GM12864 (cell line): Measurements from ENCODE around the gene CDHR1.

Experiments used
- DNase-seq: peaks from one replicate; pipeline ENCODE4 v3.0.0-alpha.2; 2011; ENCODE audit warnings: low read depth
- H3K4me3 ChIP-seq: 2 replicates; pipeline ENCODE4 v1.5.1; 2011; ENCODE audit warnings: mild to moderate bottlenecking, low read depth, low read length, control low read depth
- TF ChIP-seq, protein P1 (sequence below): IDR thresholded peaks from 2 replicates; pipeline ENCODE4 v1.5.1; 2011; ENCODE audit warnings: low read depth, mild to moderate bottlenecking, moderate library complexity, low read length, control low read depth, inconsistent platforms; ENCODE audit errors: missing control alignments

CDHR1 gene

DNA sequence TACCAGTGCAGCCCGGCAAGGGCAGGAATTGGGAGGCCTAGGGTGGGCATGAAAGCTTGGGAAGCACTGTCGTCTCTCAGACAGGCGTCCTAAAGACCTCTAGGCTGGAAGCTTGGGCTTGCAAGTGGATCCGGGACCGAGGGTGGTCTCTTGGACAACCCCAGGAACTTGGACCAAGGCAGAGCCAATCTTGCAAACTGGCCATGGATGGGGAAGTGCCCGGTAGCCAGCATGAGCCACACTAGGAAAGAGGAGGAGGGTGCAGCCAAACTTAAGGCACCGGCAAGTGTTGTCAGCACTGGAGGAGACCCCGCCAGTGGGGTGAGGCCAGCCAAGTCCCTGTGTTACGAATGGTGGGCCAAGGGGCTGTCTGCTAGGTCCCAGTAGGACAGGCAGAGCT lies 22.5 kb downstream of the CDHR1 start:
- no peak overlapping the region for H3K4me3 ChIP-seq
- no peak for DNase-seq
- TF ChIP-seq, protein P1, sequence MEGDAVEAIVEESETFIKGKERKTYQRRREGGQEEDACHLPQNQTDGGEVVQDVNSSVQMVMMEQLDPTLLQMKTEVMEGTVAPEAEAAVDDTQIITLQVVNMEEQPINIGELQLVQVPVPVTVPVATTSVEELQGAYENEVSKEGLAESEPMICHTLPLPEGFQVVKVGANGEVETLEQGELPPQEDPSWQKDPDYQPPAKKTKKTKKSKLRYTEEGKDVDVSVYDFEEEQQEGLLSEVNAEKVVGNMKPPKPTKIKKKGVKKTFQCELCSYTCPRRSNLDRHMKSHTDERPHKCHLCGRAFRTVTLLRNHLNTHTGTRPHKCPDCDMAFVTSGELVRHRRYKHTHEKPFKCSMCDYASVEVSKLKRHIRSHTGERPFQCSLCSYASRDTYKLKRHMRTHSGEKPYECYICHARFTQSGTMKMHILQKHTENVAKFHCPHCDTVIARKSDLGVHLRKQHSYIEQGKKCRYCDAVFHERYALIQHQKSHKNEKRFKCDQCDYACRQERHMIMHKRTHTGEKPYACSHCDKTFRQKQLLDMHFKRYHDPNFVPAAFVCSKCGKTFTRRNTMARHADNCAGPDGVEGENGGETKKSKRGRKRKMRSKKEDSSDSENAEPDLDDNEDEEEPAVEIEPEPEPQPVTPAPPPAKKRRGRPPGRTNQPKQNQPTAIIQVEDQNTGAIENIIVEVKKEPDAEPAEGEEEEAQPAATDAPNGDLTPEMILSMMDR, result no peak

DNA sequence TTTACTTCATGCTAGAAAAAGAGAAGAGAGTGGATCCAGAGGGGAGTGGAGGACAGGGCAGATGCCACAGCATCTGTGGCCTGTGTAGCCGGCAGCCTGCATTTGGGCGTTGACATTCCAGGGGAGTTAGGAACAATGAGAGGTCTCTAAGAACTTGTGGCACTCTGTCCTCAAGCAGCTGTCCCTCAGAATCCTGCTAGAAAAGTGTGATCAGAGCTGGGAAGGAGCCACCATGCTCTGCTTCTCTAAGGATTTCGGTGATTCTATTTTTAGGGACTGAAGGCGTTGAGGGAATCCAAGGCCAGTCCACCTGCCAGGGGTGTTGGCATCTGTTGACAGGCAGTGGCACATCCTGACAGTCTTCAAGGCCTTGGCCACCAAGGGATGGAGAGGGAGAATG lies 23.4 kb downstream of the CDHR1 start:
- DNase-seq, result no peak
- TF ChIP-seq, protein P1, result no peak
- no peak overlapping the region for H3K4me3 ChIP-seq

DNA sequence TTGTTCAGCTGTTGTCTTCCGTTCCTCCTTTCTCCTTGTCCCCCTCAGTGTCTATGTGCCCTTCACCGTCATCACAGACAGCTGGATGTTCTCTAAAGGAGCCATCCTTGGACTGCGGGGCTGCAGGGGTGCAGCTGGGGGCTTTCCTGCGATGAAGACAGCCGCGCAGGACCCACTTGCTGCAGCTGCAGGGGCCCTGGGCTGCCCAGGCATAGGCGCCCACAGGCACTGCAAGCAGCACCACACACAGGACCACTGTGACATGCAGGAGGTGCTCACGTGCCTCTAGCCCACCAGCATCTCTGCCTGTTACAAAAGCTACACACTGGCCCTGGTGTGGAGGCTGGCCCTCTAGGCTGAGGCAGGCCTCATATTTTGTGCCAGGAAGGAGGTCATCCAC lies 27.6 kb downstream of the CDHR1 start:
- DNase-seq, result no peak
- TF ChIP-seq, protein P1, result no peak
- no peak overlapping the region for H3K4me3 ChIP-seq

DNA sequence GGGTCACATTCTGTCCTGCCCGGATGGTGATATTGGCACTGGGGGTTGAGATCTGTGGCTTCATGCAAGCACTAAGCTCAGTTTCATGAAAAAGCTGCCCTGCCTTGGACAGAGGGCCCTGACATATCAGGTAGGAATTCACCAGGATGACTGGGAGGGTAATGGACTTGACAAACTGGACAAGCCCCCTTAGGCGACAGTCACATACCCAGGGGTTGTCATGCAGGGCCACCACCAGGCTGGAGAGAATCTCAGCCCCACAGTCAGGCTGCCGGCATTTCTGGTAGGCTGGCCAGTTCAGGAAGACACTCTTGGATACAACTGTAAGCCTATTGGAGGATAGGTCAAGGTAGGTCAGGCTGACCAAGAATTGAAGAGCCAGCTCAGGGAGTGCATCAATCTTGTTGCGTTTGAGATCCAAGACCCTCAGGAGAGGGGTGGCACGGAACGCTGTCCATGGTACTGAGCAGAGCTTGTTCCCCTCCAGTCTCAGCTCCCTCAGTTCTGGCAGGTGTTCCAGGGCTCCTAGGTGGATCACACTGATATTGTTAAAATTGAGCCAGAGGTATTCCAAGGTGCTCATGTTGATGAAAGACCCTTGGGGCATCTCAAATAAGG lies 30.2 kb downstream of the CDHR1 start:
- H3K4me3 ChIP-seq, result no peak overlapping the region
- TF ChIP-seq, protein P1, result no peak
- no peak for DNase-seq

DNA sequence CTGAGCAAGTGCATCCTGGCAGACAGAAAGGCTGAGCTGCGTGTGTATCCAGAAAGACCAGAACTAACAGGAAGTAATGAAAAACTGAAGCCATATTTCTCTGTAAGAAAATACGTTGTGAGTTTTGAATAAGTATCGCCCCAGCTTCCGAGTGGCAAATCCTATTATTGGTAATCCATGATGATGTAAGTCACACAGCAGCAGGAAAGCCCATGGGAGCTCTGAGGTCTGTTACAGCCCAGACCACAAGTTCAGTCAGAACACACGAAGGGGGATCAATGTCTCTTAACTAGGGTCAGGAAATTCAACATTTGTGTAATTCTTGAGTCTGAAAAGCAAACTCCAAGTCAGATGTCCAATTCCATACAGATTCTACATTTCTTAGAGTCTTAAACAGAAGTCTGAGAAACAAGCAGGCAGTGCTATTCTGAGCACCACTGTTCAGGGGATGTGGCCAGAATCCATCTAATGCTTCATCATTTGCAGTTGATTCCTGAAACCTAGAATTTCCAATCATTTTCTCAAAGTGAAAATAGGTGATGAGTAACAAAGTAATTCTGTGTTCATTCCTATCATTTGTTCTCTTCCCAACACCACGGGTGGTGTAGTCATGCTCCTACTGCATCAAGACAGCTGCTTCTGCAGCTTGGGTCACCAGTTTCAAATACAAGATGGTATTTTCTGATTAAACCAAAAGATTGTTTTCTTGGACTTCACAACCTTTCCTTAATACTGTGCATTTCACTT lies 31.3 kb downstream of the CDHR1 start, which contains the start of gene LRIT2:
LRIT2 (minus strand) TSS at position 118 of the 747 bp plus-strand sequence; CDS start at position 94, 24 bp downstream.
- TF ChIP-seq, protein P1, result no peak
- no peak within 1 kb of the TSS for H3K4me3 ChIP-seq

DNA sequence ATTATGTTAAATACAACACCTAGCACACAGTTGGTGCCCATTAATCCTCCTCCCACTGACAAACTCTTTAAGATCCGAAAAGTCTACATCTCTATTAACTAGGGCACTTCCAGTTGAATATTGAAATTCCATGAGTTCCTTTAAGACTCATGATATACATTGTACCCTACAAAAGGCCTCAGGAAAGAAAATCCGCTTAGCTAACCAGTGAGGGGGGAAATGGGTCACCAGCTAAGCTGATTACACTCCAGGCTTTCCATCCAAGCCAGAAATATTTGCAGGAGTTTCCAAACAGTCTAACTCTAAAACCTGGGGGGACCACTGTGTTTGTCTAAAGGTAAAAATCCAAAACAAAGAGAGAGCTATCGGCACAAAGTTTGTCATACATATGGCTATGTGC lies 32.3 kb downstream of the CDHR1 start:
- TF ChIP-seq, protein P1, result no peak
- no peak for DNase-seq
- no peak overlapping the region for H3K4me3 ChIP-seq

More for the DNA sequence above, 31.3 kb downstream of the CDHR1 start, which contains the start of gene LRIT2:
- DNase-seq, result no peak
